Astrocyte (in vitro differentiated cells and primary cell): ENCODE results near the gene C2orf92. TPM values are rescaled to one million over a fixed set of nuclear protein-coding genes. Genes with fewer than 3 reads are reported as not detected.

Experiments used
- DNase-seq: peaks from one replicate; pipeline ENCODE4 v3.0.0-alpha.2; 2010; ENCODE audit warnings: low read depth
- FAIRE-seq: peaks from 2 replicates; lab custom pipeline; 2011; peaks lifted over from hg19 to GRCh38; lab: Jason Lieb, UNC
- H2AFZ ChIP-seq: 2 replicates; pipeline ENCODE4 v1.6.0; 2012; ENCODE audit warnings: low read depth, low read length, inconsistent platforms
- H3K27ac ChIP-seq: 2 replicates; pipeline ENCODE4 v1.5.1; 2011; ENCODE audit warnings: low read depth, low read length, inconsistent platforms
- H3K27me3 ChIP-seq: 2 replicates; pipeline ENCODE4 v1.6.0; 2011; ENCODE audit warnings: low read length, inconsistent platforms; ENCODE audit not compliant: insufficient read depth
- H3K36me3 ChIP-seq: 2 replicates; pipeline ENCODE4 v1.5.1; 2011; ENCODE audit warnings: low read length, inconsistent platforms; ENCODE audit not compliant: insufficient read depth
- H3K4me1 ChIP-seq: 2 replicates; pipeline ENCODE4 v1.5.1; 2011; ENCODE audit warnings: low read length, inconsistent platforms; ENCODE audit not compliant: insufficient read depth
- H3K4me2 ChIP-seq: 2 replicates; pipeline ENCODE4 v1.6.0; 2012; ENCODE audit warnings: low read length, inconsistent platforms
- H3K4me3 ChIP-seq: 2 replicates; pipeline ENCODE4 v1.5.1; 2011; ENCODE audit warnings: low read depth, mild to moderate bottlenecking, low read length, inconsistent platforms; ENCODE audit not compliant: insufficient read depth
- H3K79me2 ChIP-seq: 2 replicates; pipeline ENCODE4 v1.6.0; 2012; ENCODE audit warnings: mild to moderate bottlenecking, low read length, inconsistent platforms; ENCODE audit not compliant: insufficient read depth
- H3K9ac ChIP-seq: 2 replicates; pipeline ENCODE4 v1.6.0; 2012; ENCODE audit warnings: mild to moderate bottlenecking, low read length, inconsistent platforms
- H3K9me3 ChIP-seq: 2 replicates; pipeline ENCODE4 v1.5.1; 2012; ENCODE audit warnings: low read depth, mild to moderate bottlenecking, low read length, inconsistent platforms; ENCODE audit not compliant: insufficient read depth
- H4K20me1 ChIP-seq: 2 replicates; pipeline ENCODE4 v1.6.0; 2012; ENCODE audit warnings: low read length, inconsistent platforms; ENCODE audit not compliant: insufficient read depth
- H3K27ac Mint-ChIP-seq: one replicate; pipeline ENCODE4 v1.8.0; 2021; ENCODE audit warnings: mild to moderate bottlenecking, mixed read lengths; ENCODE audit not compliant: unreplicated experiment
- H3K27me3 Mint-ChIP-seq: one replicate; pipeline ENCODE4 v1.8.0; 2021; ENCODE audit warnings: low read depth, mixed read lengths; ENCODE audit not compliant: unreplicated experiment
- H3K36me3 Mint-ChIP-seq: one replicate; pipeline ENCODE4 v1.8.0; 2021; ENCODE audit warnings: low read depth, mixed read lengths; ENCODE audit not compliant: unreplicated experiment
- H3K4me1 Mint-ChIP-seq: one replicate; pipeline ENCODE4 v1.8.0; 2021; ENCODE audit warnings: low read depth, mixed read lengths; ENCODE audit not compliant: unreplicated experiment
- H3K4me3 Mint-ChIP-seq: one replicate; pipeline ENCODE4 v1.8.0; 2021; ENCODE audit warnings: mild to moderate bottlenecking, moderate library complexity, mixed read lengths; ENCODE audit not compliant: unreplicated experiment
- H3K9me3 Mint-ChIP-seq: one replicate; pipeline ENCODE4 v1.8.0; 2021; ENCODE audit warnings: mild to moderate bottlenecking, mixed read lengths; ENCODE audit not compliant: unreplicated experiment
- EZH2 ChIP-seq: IDR thresholded peaks from 2 replicates; pipeline ENCODE4 v1.6.1; 2012; ENCODE audit warnings: mild to moderate bottlenecking, low read length, inconsistent platforms; ENCODE audit not compliant: insufficient read depth
- total RNA-seq: library from RNA; stranded (reverse); gene quantifications from 2 replicates; pipeline ENCODE4 v1.2.1, GENCODE V29; 2021
- TF ChIP-seq, protein P1 (sequence below): IDR thresholded peaks from 2 replicates; pipeline ENCODE4 v1.5.1; 2011; ENCODE audit warnings: low read depth, mild to moderate bottlenecking, inconsistent platforms, low read length, moderate library complexity; ENCODE audit not compliant: insufficient read depth

The C2orf92 gene
- total RNA-seq, 1 donor from 2014 or later: 15.3 TPM

DNA sequence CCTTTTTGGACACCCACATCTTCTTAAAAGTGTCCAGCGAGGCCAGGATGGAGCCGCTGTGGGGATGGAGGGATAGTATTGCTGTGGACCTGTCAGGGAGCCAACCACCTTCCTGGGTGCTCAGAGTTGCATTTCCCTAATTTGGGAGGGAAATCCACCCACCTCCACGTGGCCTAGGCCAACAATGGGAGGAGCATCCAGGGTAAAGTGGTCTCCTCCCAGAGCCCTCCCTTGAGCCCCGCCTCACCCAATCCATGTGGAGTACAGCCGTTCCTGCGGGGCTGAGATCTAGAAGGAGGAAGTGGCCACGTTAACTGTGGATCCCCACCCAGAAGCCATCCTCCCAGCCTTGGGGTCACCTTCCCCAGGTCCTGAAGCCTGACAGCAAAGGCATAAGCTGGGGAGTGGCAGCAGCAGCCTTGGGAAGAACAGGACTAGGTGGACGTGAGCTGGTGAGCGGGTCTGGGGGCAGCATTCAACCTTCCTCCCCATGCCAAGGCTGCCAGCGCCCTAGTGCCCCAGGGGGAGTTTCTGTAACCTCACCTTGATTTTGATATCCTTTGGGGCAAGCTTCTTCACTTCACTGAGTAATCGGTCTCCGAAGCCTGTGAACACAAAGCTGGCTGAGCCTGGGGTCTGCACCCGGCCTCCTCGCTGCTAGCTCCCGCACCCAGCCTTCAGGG, 12.5 kb upstream of the C2orf92 start:
- H4K20me1 ChIP-seq: peaks cover 17% of the 10 kb centered on the region
- no peaks in the 10 kb centered on the region for H3K27me3 ChIP-seq
- Mint-ChIP-seq H3K27me3 (no peaks in the 10 kb centered on the region), H3K9me3 (peaks cover 16% of the 10 kb centered on the region), H3K4me1 (peaks cover 21% of the 10 kb centered on the region), H3K4me3 (no peak overlapping the region), H3K27ac (no peak overlapping the region), H3K36me3 (peaks cover 32% of the 10 kb centered on the region)
- peaks cover 18% of the 10 kb centered on the region for H3K36me3 ChIP-seq
- no peak overlapping the region for H3K4me2 ChIP-seq
- FAIRE-seq: no peak
- H3K4me3 ChIP-seq: no peak overlapping the region
- H3K27ac ChIP-seq: no peak overlapping the region
- H3K9me3 ChIP-seq: peaks cover 8% of the 10 kb centered on the region
- H3K9ac ChIP-seq: no peak overlapping the region
- TF ChIP-seq EZH2: no peak
- TF ChIP-seq, protein P1, sequence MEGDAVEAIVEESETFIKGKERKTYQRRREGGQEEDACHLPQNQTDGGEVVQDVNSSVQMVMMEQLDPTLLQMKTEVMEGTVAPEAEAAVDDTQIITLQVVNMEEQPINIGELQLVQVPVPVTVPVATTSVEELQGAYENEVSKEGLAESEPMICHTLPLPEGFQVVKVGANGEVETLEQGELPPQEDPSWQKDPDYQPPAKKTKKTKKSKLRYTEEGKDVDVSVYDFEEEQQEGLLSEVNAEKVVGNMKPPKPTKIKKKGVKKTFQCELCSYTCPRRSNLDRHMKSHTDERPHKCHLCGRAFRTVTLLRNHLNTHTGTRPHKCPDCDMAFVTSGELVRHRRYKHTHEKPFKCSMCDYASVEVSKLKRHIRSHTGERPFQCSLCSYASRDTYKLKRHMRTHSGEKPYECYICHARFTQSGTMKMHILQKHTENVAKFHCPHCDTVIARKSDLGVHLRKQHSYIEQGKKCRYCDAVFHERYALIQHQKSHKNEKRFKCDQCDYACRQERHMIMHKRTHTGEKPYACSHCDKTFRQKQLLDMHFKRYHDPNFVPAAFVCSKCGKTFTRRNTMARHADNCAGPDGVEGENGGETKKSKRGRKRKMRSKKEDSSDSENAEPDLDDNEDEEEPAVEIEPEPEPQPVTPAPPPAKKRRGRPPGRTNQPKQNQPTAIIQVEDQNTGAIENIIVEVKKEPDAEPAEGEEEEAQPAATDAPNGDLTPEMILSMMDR: no peak
- H2AFZ ChIP-seq: no peak overlapping the region
- H3K4me1 ChIP-seq: peaks cover 19% of the 10 kb centered on the region
- peaks cover 30% of the 10 kb centered on the region for H3K79me2 ChIP-seq
- DNase-seq: no peak

DNA sequence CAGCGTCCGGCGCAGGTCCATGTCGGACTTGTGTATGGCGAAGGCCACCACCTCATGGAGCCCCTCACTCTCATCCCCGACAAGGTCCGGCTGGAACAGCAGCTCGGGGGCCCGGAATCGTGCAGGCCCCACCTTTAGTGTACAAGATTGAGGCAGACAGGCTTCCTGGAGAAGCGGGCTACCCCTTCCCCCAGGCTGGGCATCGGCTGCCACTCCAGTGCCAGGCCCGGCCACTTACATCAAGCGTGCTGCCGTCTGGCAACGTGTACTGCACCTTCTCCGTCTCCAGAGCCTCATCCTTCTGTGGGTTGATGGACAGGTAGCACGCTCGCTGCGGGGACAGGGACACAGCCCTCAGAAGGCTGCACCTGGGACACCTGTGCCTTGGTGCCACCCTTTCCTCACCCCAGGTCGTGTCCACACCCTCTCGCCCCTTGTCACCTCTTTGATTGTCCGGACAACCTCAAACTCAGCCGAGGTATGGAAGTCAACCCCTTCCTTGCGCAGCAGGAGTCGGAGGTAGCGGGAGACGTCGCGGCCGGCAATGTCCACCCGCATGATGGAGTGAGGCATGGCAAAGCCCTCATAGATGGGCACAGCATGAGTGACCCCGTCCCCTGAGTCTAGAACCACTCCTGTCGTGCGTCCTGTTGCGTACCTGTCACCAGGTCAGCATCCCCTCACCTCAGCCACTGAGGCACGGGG, 11.4 kb upstream of the C2orf92 start:
- no peak overlapping the region for H3K27ac ChIP-seq
- H3K9me3 ChIP-seq: peaks cover 8% of the 10 kb centered on the region
- peaks cover 35% of the 10 kb centered on the region for H3K79me2 ChIP-seq
- no peak overlapping the region for H2AFZ ChIP-seq
- H3K4me1 Mint-ChIP-seq: peaks cover 29% of the 10 kb centered on the region
- peaks cover 24% of the 10 kb centered on the region for H4K20me1 ChIP-seq
- peaks cover 32% of the 10 kb centered on the region for H3K36me3 Mint-ChIP-seq
- no peak for DNase-seq
- peaks cover 18% of the 10 kb centered on the region for H3K36me3 ChIP-seq
- peak overlapping the region; percentile 47 for H3K27ac Mint-ChIP-seq
- no peaks in the 10 kb centered on the region for H3K27me3 ChIP-seq
- no peak for TF ChIP-seq EZH2
- TF ChIP-seq, protein P1: no peak
- no peak for FAIRE-seq
- H3K4me2 ChIP-seq: no peak overlapping the region
- peaks cover 16% of the 10 kb centered on the region for H3K9me3 Mint-ChIP-seq
- no peak overlapping the region for H3K9ac ChIP-seq
- H3K4me3 Mint-ChIP-seq: no peak overlapping the region
- H3K4me1 ChIP-seq: peaks cover 26% of the 10 kb centered on the region
- no peaks in the 10 kb centered on the region for H3K27me3 Mint-ChIP-seq
- no peak overlapping the region for H3K4me3 ChIP-seq

DNA sequence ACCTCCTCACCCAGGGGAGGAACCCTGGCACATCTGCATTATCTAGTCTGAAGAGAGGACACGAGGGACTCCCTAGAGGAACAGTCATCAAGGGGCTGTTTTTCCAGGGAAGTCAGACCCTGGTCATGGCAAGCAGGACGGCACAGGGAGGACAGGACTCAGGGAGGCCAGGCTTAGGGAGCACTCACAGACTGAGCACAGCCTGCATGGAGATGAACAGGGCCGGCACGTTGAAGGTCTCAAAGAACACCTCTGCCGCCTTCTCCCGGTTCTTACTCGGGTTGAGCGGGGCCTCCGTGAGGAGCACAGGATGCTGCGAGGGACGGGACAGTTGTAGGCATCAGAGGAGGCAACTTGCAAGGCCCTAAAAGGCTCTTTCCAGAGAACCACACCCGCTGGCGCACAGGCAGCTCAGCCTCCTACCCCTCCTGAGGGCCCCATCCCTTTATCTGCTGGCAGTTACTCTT, 10.8 kb upstream of the C2orf92 start:
- H3K27ac Mint-ChIP-seq: no peak overlapping the region
- FAIRE-seq (no peak), DNase-seq (no peak)

More for the DNA sequence above, 10.8 kb upstream of the C2orf92 start:
- TF ChIP-seq EZH2: no peak
- TF ChIP-seq, protein P1: no peak
- Mint-ChIP-seq H3K4me1 (peaks cover 29% of the 10 kb centered on the region), H3K27me3 (no peaks in the 10 kb centered on the region), H3K9me3 (peaks cover 12% of the 10 kb centered on the region), H3K4me3 (no peak overlapping the region), H3K36me3 (peaks cover 28% of the 10 kb centered on the region)
- Histone ChIP-seq H3K36me3 (peaks cover 18% of the 10 kb centered on the region), H2AFZ (no peak overlapping the region), H4K20me1 (peaks cover 24% of the 10 kb centered on the region), H3K27ac (no peak overlapping the region), H3K9ac (no peak overlapping the region), H3K9me3 (peaks cover 8% of the 10 kb centered on the region), H3K4me2 (no peak overlapping the region), H3K4me3 (no peak overlapping the region), H3K79me2 (peaks cover 35% of the 10 kb centered on the region), H3K4me1 (peaks cover 26% of the 10 kb centered on the region), H3K27me3 (no peaks in the 10 kb centered on the region)
